ENCODE data around the gene BCR. TPM values are rescaled to one million over a fixed set of nuclear protein-coding genes. Genes with fewer than 3 reads are reported as not detected.

BCR gene
- total and polyA plus RNA-seq, 2 of the 8 experiments (the other 6 are each of a cell fraction or from before 2014, with no cell fraction given): 66.7 to 130 TPM

DNA sequence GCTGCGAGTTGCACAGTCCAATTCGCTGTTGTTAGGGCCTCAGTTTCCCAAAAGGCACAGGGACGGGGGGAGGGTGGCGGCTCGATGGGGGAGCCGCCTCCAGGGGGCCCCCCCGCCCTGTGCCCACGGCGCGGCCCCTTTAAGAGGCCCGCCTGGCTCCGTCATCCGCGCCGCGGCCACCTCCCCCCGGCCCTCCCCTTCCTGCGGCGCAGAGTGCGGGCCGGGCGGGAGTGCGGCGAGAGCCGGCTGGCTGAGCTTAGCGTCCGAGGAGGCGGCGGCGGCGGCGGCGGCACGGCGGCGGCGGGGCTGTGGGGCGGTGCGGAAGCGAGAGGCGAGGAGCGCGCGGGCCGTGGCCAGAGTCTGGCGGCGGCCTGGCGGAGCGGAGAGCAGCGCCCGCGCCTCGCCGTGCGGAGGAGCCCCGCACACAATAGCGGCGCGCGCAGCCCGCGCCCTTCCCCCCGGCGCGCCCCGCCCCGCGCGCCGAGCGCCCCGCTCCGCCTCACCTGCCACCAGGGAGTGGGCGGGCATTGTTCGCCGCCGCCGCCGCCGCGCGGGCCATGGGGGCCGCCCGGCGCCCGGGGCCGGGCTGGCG, at the start of gene BCR (continued):
- TF ChIP-seq ZNF274 (IDR thresholded peaks at IDR 0.05; ENCODE audit: borderline replicate concordance, extremely low read depth, low read length) (no peak), KDM5A (IDR thresholded peaks at IDR 0.05; ENCODE audit: low read length) (no peak), BACH1 (IDR thresholded peaks at IDR 0.05; ENCODE audit: low read length) (no peak), SRF (IDR thresholded peaks at IDR 0.05; ENCODE audit: low read depth, low read length) (no peak)
- TF ChIP-seq, protein P1, sequence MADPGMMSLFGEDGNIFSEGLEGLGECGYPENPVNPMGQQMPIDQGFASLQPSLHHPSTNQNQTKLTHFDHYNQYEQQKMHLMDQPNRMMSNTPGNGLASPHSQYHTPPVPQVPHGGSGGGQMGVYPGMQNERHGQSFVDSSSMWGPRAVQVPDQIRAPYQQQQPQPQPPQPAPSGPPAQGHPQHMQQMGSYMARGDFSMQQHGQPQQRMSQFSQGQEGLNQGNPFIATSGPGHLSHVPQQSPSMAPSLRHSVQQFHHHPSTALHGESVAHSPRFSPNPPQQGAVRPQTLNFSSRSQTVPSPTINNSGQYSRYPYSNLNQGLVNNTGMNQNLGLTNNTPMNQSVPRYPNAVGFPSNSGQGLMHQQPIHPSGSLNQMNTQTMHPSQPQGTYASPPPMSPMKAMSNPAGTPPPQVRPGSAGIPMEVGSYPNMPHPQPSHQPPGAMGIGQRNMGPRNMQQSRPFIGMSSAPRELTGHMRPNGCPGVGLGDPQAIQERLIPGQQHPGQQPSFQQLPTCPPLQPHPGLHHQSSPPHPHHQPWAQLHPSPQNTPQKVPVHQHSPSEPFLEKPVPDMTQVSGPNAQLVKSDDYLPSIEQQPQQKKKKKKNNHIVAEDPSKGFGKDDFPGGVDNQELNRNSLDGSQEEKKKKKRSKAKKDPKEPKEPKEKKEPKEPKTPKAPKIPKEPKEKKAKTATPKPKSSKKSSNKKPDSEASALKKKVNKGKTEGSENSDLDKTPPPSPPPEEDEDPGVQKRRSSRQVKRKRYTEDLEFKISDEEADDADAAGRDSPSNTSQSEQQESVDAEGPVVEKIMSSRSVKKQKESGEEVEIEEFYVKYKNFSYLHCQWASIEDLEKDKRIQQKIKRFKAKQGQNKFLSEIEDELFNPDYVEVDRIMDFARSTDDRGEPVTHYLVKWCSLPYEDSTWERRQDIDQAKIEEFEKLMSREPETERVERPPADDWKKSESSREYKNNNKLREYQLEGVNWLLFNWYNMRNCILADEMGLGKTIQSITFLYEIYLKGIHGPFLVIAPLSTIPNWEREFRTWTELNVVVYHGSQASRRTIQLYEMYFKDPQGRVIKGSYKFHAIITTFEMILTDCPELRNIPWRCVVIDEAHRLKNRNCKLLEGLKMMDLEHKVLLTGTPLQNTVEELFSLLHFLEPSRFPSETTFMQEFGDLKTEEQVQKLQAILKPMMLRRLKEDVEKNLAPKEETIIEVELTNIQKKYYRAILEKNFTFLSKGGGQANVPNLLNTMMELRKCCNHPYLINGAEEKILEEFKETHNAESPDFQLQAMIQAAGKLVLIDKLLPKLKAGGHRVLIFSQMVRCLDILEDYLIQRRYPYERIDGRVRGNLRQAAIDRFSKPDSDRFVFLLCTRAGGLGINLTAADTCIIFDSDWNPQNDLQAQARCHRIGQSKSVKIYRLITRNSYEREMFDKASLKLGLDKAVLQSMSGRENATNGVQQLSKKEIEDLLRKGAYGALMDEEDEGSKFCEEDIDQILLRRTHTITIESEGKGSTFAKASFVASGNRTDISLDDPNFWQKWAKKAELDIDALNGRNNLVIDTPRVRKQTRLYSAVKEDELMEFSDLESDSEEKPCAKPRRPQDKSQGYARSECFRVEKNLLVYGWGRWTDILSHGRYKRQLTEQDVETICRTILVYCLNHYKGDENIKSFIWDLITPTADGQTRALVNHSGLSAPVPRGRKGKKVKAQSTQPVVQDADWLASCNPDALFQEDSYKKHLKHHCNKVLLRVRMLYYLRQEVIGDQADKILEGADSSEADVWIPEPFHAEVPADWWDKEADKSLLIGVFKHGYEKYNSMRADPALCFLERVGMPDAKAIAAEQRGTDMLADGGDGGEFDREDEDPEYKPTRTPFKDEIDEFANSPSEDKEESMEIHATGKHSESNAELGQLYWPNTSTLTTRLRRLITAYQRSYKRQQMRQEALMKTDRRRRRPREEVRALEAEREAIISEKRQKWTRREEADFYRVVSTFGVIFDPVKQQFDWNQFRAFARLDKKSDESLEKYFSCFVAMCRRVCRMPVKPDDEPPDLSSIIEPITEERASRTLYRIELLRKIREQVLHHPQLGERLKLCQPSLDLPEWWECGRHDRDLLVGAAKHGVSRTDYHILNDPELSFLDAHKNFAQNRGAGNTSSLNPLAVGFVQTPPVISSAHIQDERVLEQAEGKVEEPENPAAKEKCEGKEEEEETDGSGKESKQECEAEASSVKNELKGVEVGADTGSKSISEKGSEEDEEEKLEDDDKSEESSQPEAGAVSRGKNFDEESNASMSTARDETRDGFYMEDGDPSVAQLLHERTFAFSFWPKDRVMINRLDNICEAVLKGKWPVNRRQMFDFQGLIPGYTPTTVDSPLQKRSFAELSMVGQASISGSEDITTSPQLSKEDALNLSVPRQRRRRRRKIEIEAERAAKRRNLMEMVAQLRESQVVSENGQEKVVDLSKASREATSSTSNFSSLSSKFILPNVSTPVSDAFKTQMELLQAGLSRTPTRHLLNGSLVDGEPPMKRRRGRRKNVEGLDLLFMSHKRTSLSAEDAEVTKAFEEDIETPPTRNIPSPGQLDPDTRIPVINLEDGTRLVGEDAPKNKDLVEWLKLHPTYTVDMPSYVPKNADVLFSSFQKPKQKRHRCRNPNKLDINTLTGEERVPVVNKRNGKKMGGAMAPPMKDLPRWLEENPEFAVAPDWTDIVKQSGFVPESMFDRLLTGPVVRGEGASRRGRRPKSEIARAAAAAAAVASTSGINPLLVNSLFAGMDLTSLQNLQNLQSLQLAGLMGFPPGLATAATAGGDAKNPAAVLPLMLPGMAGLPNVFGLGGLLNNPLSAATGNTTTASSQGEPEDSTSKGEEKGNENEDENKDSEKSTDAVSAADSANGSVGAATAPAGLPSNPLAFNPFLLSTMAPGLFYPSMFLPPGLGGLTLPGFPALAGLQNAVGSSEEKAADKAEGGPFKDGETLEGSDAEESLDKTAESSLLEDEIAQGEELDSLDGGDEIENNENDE (IDR thresholded peaks at IDR 0.05; ENCODE audit: insufficient replicate concordance, low read length): no peak

Data from H1 (cell line).